Progenitor cell of endocrine pancreas (in vitro differentiated cells): Measurements from ENCODE around the gene TSSK6. TPM values are rescaled to one million over a fixed set of nuclear protein-coding genes. Genes with fewer than 3 reads are reported as not detected.

Source experiments
- DNase-seq: peaks from one replicate; pipeline ENCODE4 v3.0.0; 2021; ENCODE audit warnings: low spot score; ENCODE audit not compliant: unreplicated experiment
- H3K27ac Mint-ChIP-seq: 2 replicates; pipeline ENCODE4 v1.8.0; 2021; ENCODE audit warnings: mild to moderate bottlenecking, moderate library complexity, mixed read lengths
- H3K27me3 Mint-ChIP-seq: 2 replicates; pipeline ENCODE4 v1.8.0; 2021; ENCODE audit warnings: mixed read lengths
- H3K36me3 Mint-ChIP-seq: 2 replicates; pipeline ENCODE4 v1.8.0; 2022; ENCODE audit warnings: mixed read lengths; ENCODE audit not compliant: insufficient read depth
- H3K4me1 Mint-ChIP-seq: 2 replicates; pipeline ENCODE4 v1.8.0; 2021; ENCODE audit warnings: low read depth, mixed read lengths
- H3K4me3 Mint-ChIP-seq: 2 replicates; pipeline ENCODE4 v1.8.0; 2021; ENCODE audit warnings: low read depth, mild to moderate bottlenecking, moderate library complexity, mixed read lengths
- H3K9me3 Mint-ChIP-seq: 2 replicates; pipeline ENCODE4 v1.8.0; 2021; ENCODE audit warnings: low read depth, mixed read lengths
- total RNA-seq: library from RNA; stranded (reverse); gene quantifications from 2 replicates; pipeline ENCODE4 v1.2.1, GENCODE V29; 2021
- TF ChIP-seq, protein P1 (sequence below): fragments of 200-600 bp; sonication (generic); IDR thresholded peaks from one replicate; pipeline ENCODE4 v1.5.0; 2021; ENCODE audit warnings: antibody characterized with exemption, mild to moderate bottlenecking; ENCODE audit not compliant: unreplicated experiment

Gene TSSK6
- total RNA-seq, 1 donor from 2014 or later = 3.3 TPM

DNA sequence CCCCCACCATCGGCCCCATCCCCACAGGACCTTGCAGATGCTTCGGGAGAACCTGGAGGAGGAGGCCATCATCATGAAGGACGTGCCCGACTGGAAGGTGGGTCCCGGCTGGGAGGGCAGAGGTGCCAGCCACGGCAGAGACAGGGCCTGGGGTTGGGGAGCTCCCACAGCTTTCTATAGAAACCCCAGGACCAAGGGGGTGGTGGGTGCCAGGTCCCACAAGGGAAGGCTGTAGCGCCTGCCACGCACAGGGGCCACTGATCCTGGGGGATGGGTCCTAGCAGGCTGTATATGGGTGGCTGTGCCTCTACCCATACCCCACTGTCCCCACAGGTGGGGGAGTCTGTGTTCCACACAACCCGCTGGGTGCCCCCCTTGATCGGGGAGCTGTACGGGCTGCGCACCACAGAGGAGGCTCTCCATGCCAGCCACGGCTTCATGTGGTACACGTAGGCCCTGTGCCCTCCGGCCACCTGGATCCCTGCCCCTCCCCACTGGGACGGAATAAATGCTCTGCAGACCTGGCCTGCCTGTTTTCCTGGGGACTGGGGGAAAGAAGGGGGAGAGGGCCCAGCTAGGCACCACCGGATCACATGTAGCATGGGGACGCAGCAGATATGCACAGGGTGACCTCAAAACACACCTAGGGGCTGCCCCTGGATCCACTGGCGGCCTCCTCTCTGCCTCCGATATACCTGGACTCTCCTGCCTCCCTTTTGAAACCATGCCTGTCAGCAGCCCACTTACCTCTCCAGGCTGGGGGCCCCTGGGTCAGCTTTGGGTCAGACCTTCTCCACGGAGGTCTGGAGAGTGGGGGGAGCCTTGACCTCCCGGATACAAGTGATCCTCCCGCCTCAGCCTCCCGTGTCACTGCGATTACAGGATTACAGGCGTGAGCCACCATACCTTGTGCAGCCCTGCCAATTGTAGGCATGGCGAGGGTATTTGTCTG is 12.6 kb upstream of the TSSK6 start:
- TF ChIP-seq, protein P1, sequence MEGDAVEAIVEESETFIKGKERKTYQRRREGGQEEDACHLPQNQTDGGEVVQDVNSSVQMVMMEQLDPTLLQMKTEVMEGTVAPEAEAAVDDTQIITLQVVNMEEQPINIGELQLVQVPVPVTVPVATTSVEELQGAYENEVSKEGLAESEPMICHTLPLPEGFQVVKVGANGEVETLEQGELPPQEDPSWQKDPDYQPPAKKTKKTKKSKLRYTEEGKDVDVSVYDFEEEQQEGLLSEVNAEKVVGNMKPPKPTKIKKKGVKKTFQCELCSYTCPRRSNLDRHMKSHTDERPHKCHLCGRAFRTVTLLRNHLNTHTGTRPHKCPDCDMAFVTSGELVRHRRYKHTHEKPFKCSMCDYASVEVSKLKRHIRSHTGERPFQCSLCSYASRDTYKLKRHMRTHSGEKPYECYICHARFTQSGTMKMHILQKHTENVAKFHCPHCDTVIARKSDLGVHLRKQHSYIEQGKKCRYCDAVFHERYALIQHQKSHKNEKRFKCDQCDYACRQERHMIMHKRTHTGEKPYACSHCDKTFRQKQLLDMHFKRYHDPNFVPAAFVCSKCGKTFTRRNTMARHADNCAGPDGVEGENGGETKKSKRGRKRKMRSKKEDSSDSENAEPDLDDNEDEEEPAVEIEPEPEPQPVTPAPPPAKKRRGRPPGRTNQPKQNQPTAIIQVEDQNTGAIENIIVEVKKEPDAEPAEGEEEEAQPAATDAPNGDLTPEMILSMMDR = no peak
- no peaks in the 10 kb centered on the region for H3K9me3 Mint-ChIP-seq
- no peak for DNase-seq
- H3K27me3 Mint-ChIP-seq = no peaks in the 10 kb centered on the region
- no peak overlapping the region for H3K4me3 Mint-ChIP-seq
- H3K27ac Mint-ChIP-seq = no peak overlapping the region
- H3K4me1 Mint-ChIP-seq = no peaks in the 10 kb centered on the region
- peaks cover 3% of the 10 kb centered on the region for H3K36me3 Mint-ChIP-seq

DNA sequence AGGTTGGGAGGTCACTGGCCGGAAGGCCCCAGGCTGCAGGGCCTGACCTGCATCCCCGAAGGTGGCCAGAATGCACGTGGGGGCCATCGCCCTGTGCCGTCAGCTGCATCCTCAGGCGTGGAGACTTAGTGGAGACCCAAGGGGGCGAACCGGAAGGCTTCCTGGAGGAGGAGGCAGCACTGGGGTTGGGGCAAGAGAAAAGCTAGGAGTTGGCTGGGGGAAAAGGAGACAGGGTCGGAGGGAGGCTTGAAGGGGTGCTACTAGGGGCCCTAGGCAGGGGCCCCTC is 12.0 kb upstream of the TSSK6 start:
- DNase-seq = no peak
- no peak overlapping the region for H3K4me3 Mint-ChIP-seq
- H3K27ac Mint-ChIP-seq = no peak overlapping the region
- H3K27me3 Mint-ChIP-seq = no peaks in the 10 kb centered on the region
- H3K9me3 Mint-ChIP-seq = no peaks in the 10 kb centered on the region
- TF ChIP-seq, protein P1 = no peak
- H3K36me3 Mint-ChIP-seq = peaks cover 5% of the 10 kb centered on the region
- H3K4me1 Mint-ChIP-seq = no peaks in the 10 kb centered on the region

DNA sequence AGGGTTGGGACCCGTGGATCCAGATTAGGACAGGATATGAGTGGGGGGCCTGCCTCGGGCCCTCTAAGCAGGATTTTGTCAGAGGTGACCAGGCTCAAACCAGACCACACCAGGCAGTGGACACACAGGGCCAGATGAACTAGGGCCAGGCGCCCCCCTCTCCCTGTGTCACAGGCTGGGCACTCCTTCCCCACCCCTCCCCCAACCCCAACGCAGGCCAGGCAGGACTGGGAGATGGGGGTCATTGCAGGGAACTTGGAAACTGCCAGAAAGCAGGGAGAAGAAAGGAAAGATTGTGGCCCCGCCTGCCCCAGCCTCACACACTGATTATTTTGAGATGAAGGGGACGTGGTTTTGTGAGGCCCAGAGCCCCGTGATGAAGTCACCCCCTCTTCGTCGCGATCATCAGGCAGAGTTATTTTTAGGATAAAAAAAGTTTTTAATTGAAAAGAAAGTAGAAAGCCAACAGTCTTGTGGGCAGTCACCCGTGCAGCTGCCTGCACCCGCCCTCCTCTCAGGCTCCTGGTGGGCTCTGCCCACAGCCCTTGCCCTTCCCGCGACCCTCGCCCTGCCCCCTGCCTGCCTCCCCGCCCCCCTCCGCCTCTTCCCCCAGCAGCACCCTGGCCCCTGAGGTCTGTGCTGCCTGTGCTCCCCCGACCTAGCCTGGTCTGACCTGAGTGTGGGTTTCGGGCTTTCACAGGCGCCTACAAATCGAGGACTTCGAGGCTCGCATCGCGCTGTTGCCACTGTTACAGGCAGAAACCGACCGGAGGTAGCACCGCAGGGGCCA is 11.4 kb upstream of the TSSK6 start:
- no peak overlapping the region for H3K4me3 Mint-ChIP-seq
- H3K27me3 Mint-ChIP-seq = no peaks in the 10 kb centered on the region
- H3K9me3 Mint-ChIP-seq = no peaks in the 10 kb centered on the region
- H3K27ac Mint-ChIP-seq = no peak overlapping the region
- TF ChIP-seq, protein P1 = no peak
- H3K4me1 Mint-ChIP-seq = no peaks in the 10 kb centered on the region
- DNase-seq = no peak
- peaks cover 2% of the 10 kb centered on the region for H3K36me3 Mint-ChIP-seq

DNA sequence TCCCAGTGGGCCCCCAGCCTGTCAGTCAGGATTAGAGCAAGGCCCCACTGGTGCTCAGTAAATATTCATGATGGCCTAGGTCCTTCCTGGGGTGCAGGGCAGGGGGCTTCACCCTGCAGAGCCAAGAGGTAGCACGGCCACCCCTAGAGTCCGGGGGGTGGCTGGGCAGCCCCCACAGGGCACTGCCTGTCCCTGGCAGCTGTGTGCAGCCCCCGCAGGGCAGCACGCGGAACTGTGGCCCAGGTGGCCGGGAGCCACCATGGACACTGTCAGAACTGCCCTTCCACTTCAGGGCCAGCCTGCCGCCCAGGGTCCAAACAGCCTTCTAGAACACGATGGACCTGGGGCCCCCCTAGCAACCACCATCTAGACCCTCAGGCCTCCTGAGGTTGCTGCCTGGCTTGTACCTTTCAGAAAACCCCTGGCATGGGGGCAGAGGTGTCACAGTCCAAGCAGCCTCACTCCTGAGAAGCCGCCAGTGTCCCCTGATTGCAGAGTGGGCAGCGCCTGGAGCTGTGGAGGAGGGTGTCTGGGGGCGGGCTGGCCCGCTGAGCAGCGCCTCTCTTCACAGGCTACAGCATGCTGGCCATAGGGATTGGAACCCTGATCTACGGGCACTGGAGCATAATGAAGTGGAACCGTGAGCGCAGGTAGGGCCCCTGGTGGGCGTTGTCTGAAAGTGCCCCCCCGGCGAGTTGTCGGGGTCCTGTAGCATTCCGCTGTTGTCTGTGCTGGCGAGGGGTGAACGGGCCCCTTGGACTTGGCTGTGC is 10.4 kb upstream of the TSSK6 start:
- H3K4me3 Mint-ChIP-seq = no peak overlapping the region
- no peaks in the 10 kb centered on the region for H3K27me3 Mint-ChIP-seq
- H3K9me3 Mint-ChIP-seq = no peaks in the 10 kb centered on the region
- H3K4me1 Mint-ChIP-seq = no peaks in the 10 kb centered on the region
- no peak for DNase-seq
- H3K27ac Mint-ChIP-seq = no peak overlapping the region
- peaks cover 6% of the 10 kb centered on the region for H3K36me3 Mint-ChIP-seq
- TF ChIP-seq, protein P1 = no peak

DNA sequence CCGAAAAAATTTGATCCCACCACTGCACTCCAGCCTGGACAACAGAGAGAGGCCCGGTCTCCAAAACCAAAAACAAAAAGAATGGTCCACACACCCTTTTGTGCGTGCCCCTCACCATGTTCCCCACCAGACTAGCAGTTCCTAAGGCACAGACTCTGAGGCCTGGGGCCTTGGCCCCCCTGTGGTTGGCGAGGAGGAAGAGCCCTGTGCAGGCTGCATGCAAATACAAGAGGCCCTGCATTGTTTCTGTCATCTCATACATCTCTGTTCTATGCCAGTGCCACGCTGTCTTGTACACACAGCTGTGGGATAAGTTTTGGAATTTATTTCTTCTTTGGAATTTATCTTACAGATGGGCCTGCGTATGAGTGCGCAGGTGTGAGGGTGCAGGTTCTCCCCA is 8.7 kb upstream of the TSSK6 start:
- H3K4me1 Mint-ChIP-seq = no peaks in the 10 kb centered on the region
- H3K36me3 Mint-ChIP-seq = peaks cover 13% of the 10 kb centered on the region
- H3K27me3 Mint-ChIP-seq = no peaks in the 10 kb centered on the region
- no peak for DNase-seq
- no peak overlapping the region for H3K27ac Mint-ChIP-seq
- TF ChIP-seq, protein P1 = no peak
- no peak overlapping the region for H3K4me3 Mint-ChIP-seq
- H3K9me3 Mint-ChIP-seq = no peaks in the 10 kb centered on the region
